Stimulated activated naive CD8-positive, alpha-beta T cell treated with anti-CD3 and anti-CD28 coated beads, Interleukin-15, amount 100 ng/mL, for 72 hours (primary cell): ENCODE data around the gene HPS6.

Experiments used
- ATAC-seq: fragments of 150-1000 bp; cut with Tn5 transposase; 2 replicates; pipeline ENCODE4 v1.10.0; 2021; ENCODE audit warnings: mild to moderate bottlenecking, moderate library complexity
- DNase-seq, 2 donors: peaks; one replicate each; pipeline ENCODE4 v3.0.0; 2021 to 2022
- H3K27ac Mint-ChIP-seq, 2 donors: one replicate each; pipeline ENCODE4 v1.8.0; 2022; ENCODE audit warnings: mild to moderate bottlenecking in 2 of 2, mixed read lengths in 2 of 2, moderate library complexity in 2 of 2
- H3K27me3 Mint-ChIP-seq: one replicate; pipeline ENCODE4 v1.8.0; 2022; ENCODE audit warnings: mixed read lengths
- H3K4me1 Mint-ChIP-seq: one replicate; pipeline ENCODE4 v1.8.0; 2022; ENCODE audit warnings: mild to moderate bottlenecking, mixed read lengths
- H3K4me3 Mint-ChIP-seq, 2 donors: one replicate each; pipeline ENCODE4 v1.8.0; 2022; ENCODE audit warnings: mild to moderate bottlenecking in 2 of 2, mixed read lengths in 2 of 2, moderate library complexity in 1 of 2
- H3K9me3 Mint-ChIP-seq, 2 donors: one replicate each; pipeline ENCODE4 v1.8.0; 2022; ENCODE audit warnings: mixed read lengths in 2 of 2

HPS6 gene

GRCh38 chr10:102064503-102064867 lies 664 bp upstream of the HPS6 start:
- H3K27ac Mint-ChIP-seq: peak overlapping the region; percentile 97
- H3K4me3 Mint-ChIP-seq: peak overlapping the region; percentile 90 to 96
- no peaks in the 10 kb centered on the region for H3K9me3 Mint-ChIP-seq
- H3K27me3 Mint-ChIP-seq: no peaks in the 10 kb centered on the region
- no peak for DNase-seq
- H3K4me1 Mint-ChIP-seq: peaks cover 43% of the 10 kb centered on the region
- no peak for ATAC-seq

DNA sequence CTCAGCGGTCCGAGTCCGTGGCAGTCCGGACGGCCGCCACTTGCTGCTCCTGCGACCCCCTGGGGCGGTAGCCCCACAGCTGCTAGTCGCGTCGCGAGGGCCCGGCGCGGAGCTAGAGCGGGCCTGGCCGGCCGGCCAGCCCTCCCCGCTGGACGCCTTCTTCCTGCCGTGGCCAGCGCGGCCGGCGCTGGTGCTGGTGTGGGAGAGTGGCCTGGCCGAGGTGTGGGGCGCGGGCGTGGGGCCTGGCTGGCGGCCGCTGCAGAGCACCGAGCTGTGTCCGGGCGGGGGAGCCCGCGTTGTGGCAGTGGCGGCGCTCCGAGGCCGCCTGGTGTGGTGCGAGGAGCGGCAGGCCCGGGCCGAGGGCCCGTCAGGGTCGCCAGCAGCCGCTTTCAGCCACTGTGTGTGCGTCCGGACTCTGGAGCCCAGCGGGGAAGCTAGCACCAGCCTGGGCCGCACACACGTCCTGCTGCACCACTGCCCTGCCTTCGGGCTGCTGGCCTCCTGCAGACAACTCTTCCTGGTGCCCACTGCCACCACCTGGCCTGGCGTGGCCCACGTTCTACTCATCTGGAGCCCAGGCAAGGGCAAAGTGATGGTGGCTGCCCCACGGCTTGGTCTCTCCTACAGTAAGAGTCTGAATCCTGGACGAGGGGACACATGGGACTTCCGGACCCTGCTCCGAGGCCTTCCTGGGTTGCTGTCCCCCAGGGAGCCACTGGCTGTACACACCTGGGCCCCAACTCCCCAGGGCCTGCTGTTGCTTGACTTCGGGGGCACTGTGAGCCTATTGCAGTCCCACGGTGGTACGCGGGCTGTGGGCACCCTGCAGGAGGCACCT lies 631 bp downstream of the HPS6 start:
- Mint-ChIP-seq H3K4me1 (peaks cover 45% of the 10 kb centered on the region), H3K9me3 (no peaks in the 10 kb centered on the region), H3K27ac (peak overlapping the region; percentile 91 to 97), H3K4me3 (peak overlapping the region; percentile 90 to 96), H3K27me3 (no peaks in the 10 kb centered on the region)
- DNase-seq: peak; percentile 25 to 36
- peak; percentile 36 for ATAC-seq

DNA sequence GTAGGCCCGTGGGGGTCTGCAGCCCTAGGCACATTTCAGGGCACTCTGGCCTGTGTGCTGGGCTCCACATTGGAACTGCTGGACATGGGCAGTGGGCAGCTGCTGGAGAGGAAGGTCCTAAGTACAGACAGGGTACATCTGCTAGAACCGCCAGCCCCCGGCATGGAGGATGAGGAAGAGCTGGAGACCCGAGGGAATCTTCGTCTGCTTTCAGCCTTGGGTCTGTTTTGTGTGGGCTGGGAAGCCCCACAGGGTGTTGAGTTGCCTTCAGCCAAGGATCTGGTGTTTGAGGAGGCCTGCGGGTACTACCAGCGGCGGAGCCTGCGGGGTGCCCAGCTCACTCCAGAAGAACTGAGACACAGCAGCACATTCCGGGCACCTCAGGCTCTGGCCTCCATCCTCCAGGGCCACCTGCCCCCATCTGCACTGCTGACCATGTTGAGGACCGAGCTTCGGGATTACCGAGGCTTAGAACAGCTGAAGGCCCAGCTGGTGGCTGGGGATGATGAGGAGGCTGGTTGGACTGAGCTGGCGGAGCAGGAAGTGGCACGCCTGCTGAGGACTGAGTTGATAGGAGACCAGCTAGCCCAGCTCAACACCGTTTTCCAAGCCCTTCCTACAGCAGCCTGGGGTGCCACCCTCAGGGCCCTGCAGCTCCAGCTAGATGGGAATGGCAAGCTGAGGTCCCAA lies 1.4 kb downstream of the HPS6 start:
- no peaks in the 10 kb centered on the region for H3K9me3 Mint-ChIP-seq
- no peak for ATAC-seq
- no peak for DNase-seq
- H3K4me3 Mint-ChIP-seq: peak overlapping the region; percentile 90 to 96
- no peaks in the 10 kb centered on the region for H3K27me3 Mint-ChIP-seq
- peaks cover 45% of the 10 kb centered on the region for H3K4me1 Mint-ChIP-seq
- peak overlapping the region; percentile 74 to 97 for H3K27ac Mint-ChIP-seq

- Mint-ChIP-seq H3K4me3 (peak overlapping the region; percentile 47 to 96), H3K4me1 (peaks cover 44% of the 10 kb centered on the region), H3K27me3 (no peaks in the 10 kb centered on the region), H3K9me3 (no peaks in the 10 kb centered on the region), H3K27ac (no peak overlapping the region)
- ATAC-seq: no peak
- DNase-seq: no peak
Measured at GRCh38 chr10:102067091-102067916, 2.2 kb downstream of the HPS6 start.

- ATAC-seq: no peak
- Mint-ChIP-seq H3K27ac (no peak overlapping the region), H3K4me1 (peaks cover 37% of the 10 kb centered on the region), H3K9me3 (no peaks in the 10 kb centered on the region), H3K27me3 (no peaks in the 10 kb centered on the region), H3K4me3 (no peak overlapping the region)
- no peak for DNase-seq
Measured at GRCh38 chr10:102068216-102068615, 3.1 kb downstream of the HPS6 start.

GRCh38 chr10:102069071-102069470 lies 3.9 kb downstream of the HPS6 start:
- Mint-ChIP-seq H3K9me3 (no peaks in the 10 kb centered on the region), H3K4me3 (no peak overlapping the region), H3K4me1 (peaks cover 34% of the 10 kb centered on the region), H3K27me3 (no peaks in the 10 kb centered on the region), H3K27ac (peak overlapping the region in 1 of 2 donors; percentile 78)
- no peak for ATAC-seq
- DNase-seq: no peak

- Mint-ChIP-seq H3K4me1 (peaks cover 7% of the 10 kb centered on the region), H3K27ac (no peak overlapping the region), H3K27me3 (no peaks in the 10 kb centered on the region), H3K9me3 (no peaks in the 10 kb centered on the region), H3K4me3 (no peak overlapping the region)
- DNase-seq (peak; percentile 71), ATAC-seq (peak; percentile 89)
Measured at GRCh38 chr10:102072673-102073527, 7.8 kb downstream of the HPS6 start.

DNA sequence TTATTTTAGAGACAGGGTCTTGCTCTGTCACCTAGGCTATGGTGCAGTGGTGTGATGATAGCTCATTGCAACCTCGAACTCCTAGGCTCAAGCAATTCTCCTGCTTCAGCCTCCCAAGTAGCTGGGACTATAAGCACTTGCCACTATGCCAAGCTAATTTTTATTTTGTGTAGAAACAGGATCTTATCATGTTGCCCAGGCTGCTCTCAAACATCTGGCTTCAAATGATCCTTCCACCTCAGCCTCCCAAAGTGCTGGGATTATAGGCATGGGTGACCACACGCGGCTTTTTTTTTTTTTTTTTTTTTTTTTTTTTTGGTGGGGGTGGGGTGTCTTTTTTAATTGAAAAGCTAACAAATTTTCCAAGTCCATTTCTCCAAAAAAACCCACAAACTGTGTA lies 18.4 kb downstream of the HPS6 start:
- Mint-ChIP-seq H3K27ac (no peak overlapping the region), H3K9me3 (no peaks in the 10 kb centered on the region), H3K27me3 (no peaks in the 10 kb centered on the region), H3K4me1 (no peaks in the 10 kb centered on the region), H3K4me3 (no peak overlapping the region)
- ATAC-seq (no peak), DNase-seq (no peak)

DNA sequence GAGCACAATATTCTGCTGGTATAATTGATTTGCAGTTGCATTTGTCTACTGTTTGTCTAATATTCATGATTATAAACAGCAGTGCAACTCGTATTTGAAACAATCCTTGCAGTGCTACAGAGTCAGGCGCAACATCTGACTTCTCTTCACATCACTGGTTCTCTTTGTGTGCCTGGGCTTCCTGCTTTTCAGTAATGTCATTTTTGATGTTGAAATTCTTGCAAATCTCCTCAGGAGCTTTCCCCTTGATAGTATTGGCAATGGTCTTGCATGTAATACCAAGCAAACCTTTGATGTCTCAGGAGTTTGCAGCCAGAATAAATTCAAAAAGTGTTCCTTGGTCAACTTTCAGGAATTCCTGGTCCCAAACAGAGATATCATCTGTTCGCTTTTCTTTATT lies 20.2 kb downstream of the HPS6 start:
- Mint-ChIP-seq H3K9me3 (no peaks in the 10 kb centered on the region), H3K27ac (no peak overlapping the region), H3K4me1 (no peaks in the 10 kb centered on the region), H3K4me3 (no peak overlapping the region), H3K27me3 (no peaks in the 10 kb centered on the region)
- no peak for DNase-seq
- ATAC-seq: no peak

DNA sequence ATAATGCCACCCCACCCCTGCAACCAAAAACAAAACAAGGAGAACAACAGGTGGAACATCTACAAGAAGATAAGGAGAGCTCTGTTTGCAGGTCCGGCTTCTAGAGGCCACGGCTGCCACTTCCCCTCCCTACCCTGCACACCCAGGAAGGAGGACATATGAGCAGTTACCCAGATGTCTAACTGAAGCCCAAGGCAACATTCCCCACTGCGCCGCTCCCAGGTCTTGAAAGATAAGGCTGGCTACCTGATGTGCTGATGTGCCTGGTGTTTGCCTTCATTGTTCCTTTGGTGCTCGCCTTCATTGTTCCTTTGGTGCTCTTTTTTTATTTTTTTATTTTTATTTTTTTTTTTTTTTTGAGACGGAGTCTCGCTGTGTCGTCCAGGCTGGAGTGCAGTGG lies 21.0 kb downstream of the HPS6 start:
- no peaks in the 10 kb centered on the region for H3K9me3 Mint-ChIP-seq

DNA sequence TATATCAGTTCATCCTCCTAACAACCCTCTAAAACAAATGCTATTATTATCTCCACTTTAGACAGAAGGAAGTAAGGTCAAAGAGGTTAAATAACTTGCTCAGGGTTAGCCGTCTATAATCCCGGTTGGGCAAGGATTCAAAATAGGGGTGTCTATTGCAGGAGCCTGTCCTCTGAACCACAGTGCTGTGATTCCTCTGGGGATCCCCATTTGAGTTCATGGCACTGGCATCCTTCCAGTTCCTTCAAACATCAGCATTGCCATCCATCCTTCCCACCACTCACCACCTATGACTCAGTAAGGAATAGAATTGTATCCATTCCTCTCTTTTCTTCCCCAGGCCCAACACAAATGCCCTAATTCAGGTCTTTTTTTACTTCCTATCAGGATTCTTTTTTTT lies 25.6 kb downstream of the HPS6 start:
- H3K4me1 Mint-ChIP-seq: no peaks in the 10 kb centered on the region
- no peaks in the 10 kb centered on the region for H3K9me3 Mint-ChIP-seq
- ATAC-seq (no peak), DNase-seq (no peak)
- no peak overlapping the region for H3K27ac Mint-ChIP-seq
- H3K27me3 Mint-ChIP-seq: no peaks in the 10 kb centered on the region
- no peak overlapping the region for H3K4me3 Mint-ChIP-seq

More for the DNA sequence above, 21.0 kb downstream of the HPS6 start:
- ATAC-seq (no peak), DNase-seq (no peak)
- Mint-ChIP-seq H3K4me1 (no peaks in the 10 kb centered on the region), H3K27ac (no peak overlapping the region), H3K27me3 (no peaks in the 10 kb centered on the region), H3K4me3 (no peak overlapping the region)

DNA sequence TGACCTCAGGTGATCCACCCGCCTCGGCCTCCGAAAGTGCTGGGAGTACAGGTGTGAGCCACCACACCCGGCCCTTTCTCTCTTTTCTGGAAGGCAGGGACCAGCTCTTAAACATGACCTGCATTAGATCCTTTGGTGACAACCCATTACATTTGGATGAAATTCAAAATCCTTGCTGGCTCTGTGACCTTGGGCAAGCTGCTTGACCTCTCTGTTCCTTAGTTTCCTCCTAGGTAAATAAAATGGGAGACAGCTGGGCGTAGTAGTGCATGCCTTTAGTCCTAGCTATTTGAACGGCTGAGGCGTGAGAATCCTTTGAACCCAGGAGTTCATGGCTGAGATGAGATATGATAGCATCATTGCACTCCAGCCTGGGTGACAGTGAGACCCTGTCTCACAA lies 31.3 kb downstream of the HPS6 start:
- no peaks in the 10 kb centered on the region for H3K27me3 Mint-ChIP-seq
- no peaks in the 10 kb centered on the region for H3K4me1 Mint-ChIP-seq
- H3K27ac Mint-ChIP-seq: no peak overlapping the region
- ATAC-seq (no peak), DNase-seq (no peak)
- H3K4me3 Mint-ChIP-seq: no peak overlapping the region
- no peaks in the 10 kb centered on the region for H3K9me3 Mint-ChIP-seq

DNA sequence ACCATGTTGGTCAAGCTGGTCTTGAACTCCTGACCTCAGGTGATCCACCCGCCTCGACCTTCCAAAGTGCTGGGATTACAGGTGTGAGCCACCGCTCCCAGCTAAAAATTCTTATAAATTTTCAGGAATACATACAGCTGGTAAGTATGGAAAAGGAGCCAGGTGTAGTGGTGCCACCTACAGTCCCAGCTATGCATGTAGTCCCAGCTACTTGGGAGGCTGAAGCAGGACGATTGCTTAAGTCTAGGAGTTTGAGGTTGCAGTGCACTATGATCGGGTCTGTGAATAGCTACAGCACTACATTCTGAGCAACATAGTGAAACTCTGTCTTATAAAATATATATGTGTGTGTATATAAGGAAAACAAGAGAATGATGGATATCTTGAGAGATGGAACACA lies 36.0 kb downstream of the HPS6 start:
- Mint-ChIP-seq H3K27me3 (no peaks in the 10 kb centered on the region), H3K27ac (no peak overlapping the region), H3K4me1 (peaks cover 14% of the 10 kb centered on the region), H3K4me3 (no peak overlapping the region), H3K9me3 (no peaks in the 10 kb centered on the region)
- ATAC-seq (no peak), DNase-seq (no peak)

GRCh38 chr10:102102421-102102820 lies 37.3 kb downstream of the HPS6 start:
- ATAC-seq (no peak), DNase-seq (no peak)
- Mint-ChIP-seq H3K9me3 (no peaks in the 10 kb centered on the region), H3K27me3 (no peaks in the 10 kb centered on the region), H3K4me3 (no peak overlapping the region), H3K4me1 (peaks cover 25% of the 10 kb centered on the region), H3K27ac (no peak overlapping the region)

DNA sequence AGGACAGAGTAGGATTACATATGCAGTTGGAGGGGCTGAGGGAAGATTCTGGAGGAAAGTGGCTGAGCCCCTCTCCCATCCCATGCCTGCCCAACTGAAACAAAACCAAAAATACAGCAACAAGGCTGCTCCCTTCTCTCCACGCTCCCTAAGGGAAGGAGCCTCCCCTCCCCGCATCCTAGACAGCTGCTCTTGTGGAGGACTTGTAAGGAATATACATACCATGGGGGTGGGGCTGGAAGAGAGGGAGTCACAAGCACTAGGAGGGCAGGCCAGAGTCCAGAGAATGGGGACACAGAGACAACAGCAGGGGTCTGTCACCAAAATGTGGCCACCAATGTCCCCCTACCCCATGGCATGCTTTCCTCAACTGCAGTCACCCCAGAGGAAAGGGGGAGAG lies 41.8 kb downstream of the HPS6 start:
- no peaks in the 10 kb centered on the region for H3K27me3 Mint-ChIP-seq
- peaks cover 33% of the 10 kb centered on the region for H3K4me1 Mint-ChIP-seq
- ATAC-seq (no peak), DNase-seq (no peak)
- H3K9me3 Mint-ChIP-seq: no peaks in the 10 kb centered on the region
- no peak overlapping the region for H3K27ac Mint-ChIP-seq
- H3K4me3 Mint-ChIP-seq: no peak overlapping the region
